ENCODE results near the gene OR4D6. TPM values are rescaled to one million over a fixed set of nuclear protein-coding genes. Genes with fewer than 3 reads are reported as not detected.
A peak's percentile ranks its signal among the peaks of the same experiment; 100 is the strongest.

OR4D6 gene
- total RNA-seq, 1 experiment from 2014 or later: not detected

GRCh38 chr11:59429924-59430516 lies 26.7 kb upstream of the OR4D6 start:
- no peak overlapping the region for H3K4me2 ChIP-seq (ENCODE audit: insufficient read depth, insufficient read length, low read length)
- H2BK20ac ChIP-seq (ENCODE audit: low read depth, low read length, poor library complexity, severe bottlenecking): no peak overlapping the region
- peaks cover 5% of the 10 kb centered on the region; the same call in 1 of the 2 replicates for H3K4me1 ChIP-seq (ENCODE audit: insufficient read depth, low read length)
- H2AK5ac ChIP-seq (ENCODE audit: insufficient read length, low read length): no peak overlapping the region
- H3K23me2 ChIP-seq (ENCODE audit: insufficient read length, low read depth, low read length, poor library complexity, severe bottlenecking): no peaks in the 10 kb centered on the region
- no peak overlapping the region for H2BK12ac ChIP-seq (ENCODE audit: insufficient read length, low read depth, low read length)
- no peak overlapping the region for H3K56ac ChIP-seq (ENCODE audit: insufficient read length, low read depth, low read length)
- no peaks in the 10 kb centered on the region for H3K9me3 ChIP-seq (ENCODE audit: control insufficient read depth, low read depth, low read length)
- H3T11ph ChIP-seq (ENCODE audit: low read length): no peak overlapping the region
- no peak overlapping the region for H4K91ac ChIP-seq (ENCODE audit: insufficient read length, low read depth, low read length)
- no peak for DNase-seq
- no peak overlapping the region for H3K9ac ChIP-seq (ENCODE audit: extremely low read depth, insufficient read length, low read length)
- H2BK120ac ChIP-seq (ENCODE audit: low read depth, low read length, poor library complexity, severe bottlenecking): no peak overlapping the region
- H4K8ac ChIP-seq (replicated peaks; ENCODE audit: insufficient read length, low read depth, low read length): no peak overlapping the region
- H3K27me3 ChIP-seq (ENCODE audit: insufficient read depth, low read length): no peaks in the 10 kb centered on the region
- WGBS (ENCODE audit: extremely low coverage, insufficient read length, low lambda C conversion rate): no CpG with 5 or more reads among the region's 4 CpGs
- no peak overlapping the region for H3K27ac Mint-ChIP-seq
- no peak overlapping the region for H4K5ac ChIP-seq (ENCODE audit: insufficient read length, low read depth, low read length)
- no peaks in the 10 kb centered on the region for H3K79me1 ChIP-seq (ENCODE audit: insufficient read depth, low read depth, low read length, poor library complexity, severe bottlenecking)
- H3K36me3 Mint-ChIP-seq (ENCODE audit: insufficient read depth in 1 of 3, low read depth in 3 of 3): no peaks in the 10 kb centered on the region
- H4K20me1 ChIP-seq (ENCODE audit: control insufficient read depth, insufficient read depth, insufficient read length): no peaks in the 10 kb centered on the region
- H3K23ac ChIP-seq (ENCODE audit: insufficient read length, low read depth, low read length): no peak overlapping the region
- H2BK15ac ChIP-seq (ENCODE audit: low read depth, low read length): no peak overlapping the region
- H3K27ac ChIP-seq (ENCODE audit: insufficient read length, low read depth, low read length): no peak overlapping the region
- H3K14ac ChIP-seq (ENCODE audit: insufficient read depth, low read length): no peak overlapping the region
- H3K4me1 Mint-ChIP-seq: peaks cover 22 to 23% of the 10 kb centered on the region in 2 experiments
- no peak overlapping the region for H3K18ac ChIP-seq (ENCODE audit: insufficient read length, low read depth, low read length)
- no peaks in the 10 kb centered on the region for H3K9me3 Mint-ChIP-seq
- H2AFZ ChIP-seq (ENCODE audit: low read length): no peak overlapping the region
- H2BK5ac ChIP-seq (ENCODE audit: insufficient read length, low read length): no peak overlapping the region
- TF ChIP-seq CTCF (conservative IDR thresholded peaks at IDR 0.05): peak; percentile 90
- H3K4me3 Mint-ChIP-seq: no peak overlapping the region
- no peak overlapping the region for H3K4ac ChIP-seq (ENCODE audit: low read depth, low read length)
- H3K79me2 ChIP-seq (ENCODE audit: insufficient read depth, low read length): no peaks in the 10 kb centered on the region
- H3K27me3 Mint-ChIP-seq (ENCODE audit: low read depth): no peaks in the 10 kb centered on the region
